Measurements from ENCODE around the gene OLFM3. TPM values are rescaled to one million over a fixed set of nuclear protein-coding genes. Genes with fewer than 3 reads are reported as not detected.

OLFM3 gene
- total RNA-seq, 1 experiment from 2014 or later: 0.26 TPM

DNA sequence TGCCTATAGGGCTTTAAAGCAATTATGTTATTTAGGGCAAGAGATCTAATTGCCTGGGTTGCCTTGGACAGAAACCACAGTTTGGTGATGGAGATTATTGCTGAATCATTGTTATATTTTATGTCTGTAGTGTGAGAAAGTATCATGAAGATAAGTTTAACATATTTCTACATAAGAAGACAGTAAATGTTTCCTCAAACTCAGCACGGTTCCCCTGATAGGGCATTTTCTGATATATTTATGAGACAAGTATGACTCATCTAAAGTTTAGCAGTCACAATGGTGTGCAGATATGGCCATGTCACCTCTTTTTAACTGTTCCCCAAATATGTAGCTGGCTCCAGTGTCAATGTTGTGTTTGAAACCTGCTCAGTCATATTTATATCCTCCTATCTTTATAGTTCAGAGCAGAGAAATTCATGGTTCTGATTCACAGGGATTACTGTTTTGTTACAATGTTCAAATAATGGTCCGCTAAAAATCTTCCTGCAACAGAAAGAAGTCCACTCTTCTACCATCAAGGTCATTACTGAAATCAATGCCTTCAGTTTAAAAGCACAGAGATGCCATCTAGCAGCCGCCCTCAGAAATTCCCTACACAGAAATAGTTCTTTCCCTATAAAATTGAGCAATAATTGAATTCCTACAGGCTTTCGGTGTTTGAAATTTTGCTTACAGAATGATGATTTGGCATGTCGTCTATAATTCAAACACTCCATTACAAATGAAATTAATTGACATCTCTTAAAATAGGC, 3.7 kb downstream of the OLFM3 start:
- Histone ChIP-seq H4K5ac (ENCODE audit: insufficient read length, low read depth, low read length) (no peak overlapping the region), H3K14ac (ENCODE audit: insufficient read depth, low read length) (no peak overlapping the region), H2AK5ac (ENCODE audit: insufficient read length, low read length) (no peak overlapping the region), H2BK12ac (ENCODE audit: insufficient read length, low read depth, low read length) (no peak overlapping the region), H2BK120ac (ENCODE audit: low read depth, low read length, poor library complexity, severe bottlenecking) (no peak overlapping the region), H3K56ac (ENCODE audit: insufficient read length, low read depth, low read length) (no peak overlapping the region), H3K4ac (ENCODE audit: low read depth, low read length) (no peak overlapping the region), H2AFZ (ENCODE audit: low read length) (no peak overlapping the region), H2BK5ac (ENCODE audit: insufficient read length, low read length) (no peak overlapping the region), H4K20me1 (ENCODE audit: control insufficient read depth, insufficient read depth, insufficient read length) (no peaks in the 10 kb centered on the region), H4K91ac (ENCODE audit: insufficient read length, low read depth, low read length) (no peak overlapping the region), H3K79me1 (ENCODE audit: insufficient read depth, low read depth, low read length, poor library complexity, severe bottlenecking) (no peaks in the 10 kb centered on the region), H3K27ac (ENCODE audit: insufficient read length, low read depth, low read length) (no peak overlapping the region), H3K23me2 (ENCODE audit: insufficient read length, low read depth, low read length, poor library complexity, severe bottlenecking) (peaks cover 9% of the 10 kb centered on the region), H3K18ac (ENCODE audit: insufficient read length, low read depth, low read length) (no peak overlapping the region), H3K4me2 (ENCODE audit: insufficient read depth, insufficient read length, low read length) (no peak overlapping the region), H3K4me1 (ENCODE audit: insufficient read depth, low read length) (no peaks in the 10 kb centered on the region), H3K79me2 (ENCODE audit: insufficient read depth, low read length) (no peaks in the 10 kb centered on the region), H2BK20ac (ENCODE audit: low read depth, low read length, poor library complexity, severe bottlenecking) (no peak overlapping the region), H3K9ac (ENCODE audit: extremely low read depth, insufficient read length, low read length) (no peak overlapping the region), H3K9me3 (ENCODE audit: control insufficient read depth, low read depth, low read length) (no peaks in the 10 kb centered on the region), H3K27me3 (ENCODE audit: insufficient read depth, low read length) (no peaks in the 10 kb centered on the region), H3T11ph (ENCODE audit: low read length) (no peak overlapping the region), H3K23ac (ENCODE audit: insufficient read length, low read depth, low read length) (no peak overlapping the region), H2BK15ac (ENCODE audit: low read depth, low read length) (no peak overlapping the region), H4K8ac (replicated peaks; ENCODE audit: insufficient read length, low read depth, low read length) (no peak overlapping the region)
- Mint-ChIP-seq H3K27me3 (ENCODE audit: low read depth) (peaks cover 14% of the 10 kb centered on the region), H3K36me3 (ENCODE audit: insufficient read depth in 1 of 3, low read depth in 3 of 3) (no peaks in the 10 kb centered on the region), H3K27ac (no peak overlapping the region), H3K4me1 (peaks cover 11 to 13% of the 10 kb centered on the region in 2 experiments), H3K4me3 (no peak overlapping the region), H3K9me3 (no peaks in the 10 kb centered on the region)
- TF ChIP-seq CTCF (conservative IDR thresholded peaks at IDR 0.05): no peak
- no peak for DNase-seq
- WGBS (ENCODE audit: extremely low coverage, insufficient read length, low lambda C conversion rate): no CpG with 5 or more reads among the region's 5 CpGs
